ENCODE data around the gene USP10. TPM values are rescaled to one million over a fixed set of nuclear protein-coding genes. Genes with fewer than 3 reads are reported as not detected.

Gene USP10
- total RNA-seq, 1 donor from 2014 or later: 100 TPM

GRCh38 chr16:84673561-84673960, 26.2 kb upstream of the USP10 start:
- Mint-ChIP-seq H3K36me3 (ENCODE audit: unreplicated experiment) (no peaks in the 10 kb centered on the region), H3K4me1 (ENCODE audit: low read depth, unreplicated experiment) (peaks cover 7% of the 10 kb centered on the region), H3K27ac (ENCODE audit: unreplicated experiment) (no peak overlapping the region), H3K9me3 (ENCODE audit: unreplicated experiment) (peaks cover 4% of the 10 kb centered on the region), H3K4me3 (ENCODE audit: unreplicated experiment) (no peak overlapping the region), H3K27me3 (ENCODE audit: unreplicated experiment) (peaks cover 6% of the 10 kb centered on the region)
- no peak for TF ChIP-seq CTCF (IDR thresholded peaks at IDR 0.05; ENCODE audit: partially characterized antibody, unreplicated experiment)
- DNase-seq: no peak

- no peak overlapping the region for H3K27ac Mint-ChIP-seq (ENCODE audit: unreplicated experiment)
- no peaks in the 10 kb centered on the region for H3K36me3 Mint-ChIP-seq (ENCODE audit: unreplicated experiment)
- no peak for DNase-seq
- no peak overlapping the region for H3K4me3 Mint-ChIP-seq (ENCODE audit: unreplicated experiment)
- peaks cover 7% of the 10 kb centered on the region for H3K9me3 Mint-ChIP-seq (ENCODE audit: unreplicated experiment)
- H3K27me3 Mint-ChIP-seq (ENCODE audit: unreplicated experiment): peaks cover 6% of the 10 kb centered on the region
- TF ChIP-seq CTCF (IDR thresholded peaks at IDR 0.05; ENCODE audit: partially characterized antibody, unreplicated experiment): no peak
- peaks cover 7% of the 10 kb centered on the region for H3K4me1 Mint-ChIP-seq (ENCODE audit: low read depth, unreplicated experiment)
Measured at GRCh38 chr16:84675423-84675822, 24.4 kb upstream of the USP10 start.

- no peak for TF ChIP-seq CTCF (IDR thresholded peaks at IDR 0.05; ENCODE audit: partially characterized antibody, unreplicated experiment)
- Mint-ChIP-seq H3K27me3 (ENCODE audit: unreplicated experiment) (peaks cover 4% of the 10 kb centered on the region), H3K36me3 (ENCODE audit: unreplicated experiment) (no peaks in the 10 kb centered on the region), H3K4me1 (ENCODE audit: low read depth, unreplicated experiment) (peaks cover 7% of the 10 kb centered on the region), H3K9me3 (ENCODE audit: unreplicated experiment) (peaks cover 7% of the 10 kb centered on the region), H3K4me3 (ENCODE audit: unreplicated experiment) (no peak overlapping the region), H3K27ac (ENCODE audit: unreplicated experiment) (no peak overlapping the region)
- no peak for DNase-seq
Measured at GRCh38 chr16:84675884-84676283, 23.9 kb upstream of the USP10 start.

- Mint-ChIP-seq H3K27ac (ENCODE audit: unreplicated experiment) (no peak overlapping the region), H3K36me3 (ENCODE audit: unreplicated experiment) (no peaks in the 10 kb centered on the region), H3K27me3 (ENCODE audit: unreplicated experiment) (peaks cover 2% of the 10 kb centered on the region), H3K4me3 (ENCODE audit: unreplicated experiment) (no peak overlapping the region), H3K4me1 (ENCODE audit: low read depth, unreplicated experiment) (peaks cover 7% of the 10 kb centered on the region), H3K9me3 (ENCODE audit: unreplicated experiment) (peaks cover 8% of the 10 kb centered on the region)
- TF ChIP-seq CTCF (IDR thresholded peaks at IDR 0.05; ENCODE audit: partially characterized antibody, unreplicated experiment): no peak
- peak; percentile 35 for DNase-seq
Measured at GRCh38 chr16:84677017-84677803, 22.6 kb upstream of the USP10 start.

- Mint-ChIP-seq H3K4me1 (ENCODE audit: low read depth, unreplicated experiment) (peaks cover 7% of the 10 kb centered on the region), H3K27ac (ENCODE audit: unreplicated experiment) (no peak overlapping the region), H3K4me3 (ENCODE audit: unreplicated experiment) (no peak overlapping the region), H3K9me3 (ENCODE audit: unreplicated experiment) (peaks cover 8% of the 10 kb centered on the region), H3K36me3 (ENCODE audit: unreplicated experiment) (no peaks in the 10 kb centered on the region), H3K27me3 (ENCODE audit: unreplicated experiment) (peaks cover 2% of the 10 kb centered on the region)
- DNase-seq: no peak
- TF ChIP-seq CTCF (IDR thresholded peaks at IDR 0.05; ENCODE audit: partially characterized antibody, unreplicated experiment): no peak
Measured at GRCh38 chr16:84677849-84678248, 22.0 kb upstream of the USP10 start.

All from glutamatergic neuron (in vitro differentiated cells).